Measurements from ENCODE around the gene LHX1.

The LHX1 gene

GRCh38 chr17:36937959-36938565 lies 787 bp downstream of the LHX1 start:
- no peak for DNase-seq (ENCODE audit: low read depth, low spot score)

GRCh38 chr17:36938566-36939051 lies 1.3 kb downstream of the LHX1 start:
- DNase-seq (ENCODE audit: low read depth, low spot score), result no peak

GRCh38 chr17:36939052-36939801 lies 2.0 kb downstream of the LHX1 start:
- DNase-seq (ENCODE audit: low read depth, low spot score), result no peak

- no peak for DNase-seq (ENCODE audit: low read depth, low spot score)
These were observed 2.6 kb downstream of the LHX1 start for GRCh38 chr17:36939802-36940312.

GRCh38 chr17:36940313-36941264 lies 3.3 kb downstream of the LHX1 start:
- DNase-seq (ENCODE audit: low read depth, low spot score), result no peak

- no peak for DNase-seq (ENCODE audit: low read depth, low spot score)
These were observed 4.2 kb downstream of the LHX1 start for GRCh38 chr17:36941265-36942010.

- no peak for DNase-seq (ENCODE audit: low read depth, low spot score)
These were observed 4.8 kb downstream of the LHX1 start for GRCh38 chr17:36942019-36942599.

GRCh38 chr17:36942631-36943125 lies 5.4 kb downstream of the LHX1 start:
- no peak for DNase-seq (ENCODE audit: low read depth, low spot score)

GRCh38 chr17:36943250-36944191 lies 6.2 kb downstream of the LHX1 start:
- DNase-seq (ENCODE audit: low read depth, low spot score), result no peak

GRCh38 chr17:36944553-36944952 lies 7.3 kb downstream of the LHX1 start:
- no peak for DNase-seq (ENCODE audit: low read depth, low spot score)

GRCh38 chr17:36945140-36945539 lies 7.9 kb downstream of the LHX1 start:
- DNase-seq (ENCODE audit: low read depth, low spot score), result no peak

- DNase-seq (ENCODE audit: low read depth, low spot score), result no peak
These were observed 8.9 kb downstream of the LHX1 start for GRCh38 chr17:36945959-36946725.

GRCh38 chr17:36946726-36947091 lies 9.4 kb downstream of the LHX1 start:
- DNase-seq (ENCODE audit: low read depth, low spot score), result no peak

GRCh38 chr17:36947922-36948716 lies 10.8 kb downstream of the LHX1 start:
- no peak for DNase-seq (ENCODE audit: low read depth, low spot score)

GRCh38 chr17:36948717-36949460 lies 11.6 kb downstream of the LHX1 start, which contains the start of gene AATF:
TSS of gene AATF (plus strand) at chr17:36948954. CDS start at chr17:36949126, 172 bp downstream.
- peak; percentile 88 for DNase-seq (ENCODE audit: low read depth, low spot score)

GRCh38 chr17:36949461-36949927 lies 12.2 kb downstream of the LHX1 start:
- no peak for DNase-seq (ENCODE audit: low read depth, low spot score)

- DNase-seq (ENCODE audit: low read depth, low spot score), result no peak
These were observed 12.8 kb downstream of the LHX1 start for GRCh38 chr17:36950027-36950426.

Data from activated naive CD8-positive, alpha-beta T cell treated with anti-CD3 and anti-CD28 coated beads, Interleukin-2, amount 50 U/mL, for 16 hours (primary cell).